Anterior cingulate cortex (tissue), 58 donors: ENCODE results near the gene GTPBP1.
A peak's percentile ranks its signal among the peaks of the same experiment; 100 is the strongest.

Source experiments
- DNase-seq, 58 donors: peaks; one replicate each; lab custom pipeline; 2025; lab: John Stamatoyannopoulos, UW

GTPBP1 gene

GRCh38 chr22:38724176-38724575 is 18.4 kb downstream of the GTPBP1 start:
- DNase-seq: no peak

DNA sequence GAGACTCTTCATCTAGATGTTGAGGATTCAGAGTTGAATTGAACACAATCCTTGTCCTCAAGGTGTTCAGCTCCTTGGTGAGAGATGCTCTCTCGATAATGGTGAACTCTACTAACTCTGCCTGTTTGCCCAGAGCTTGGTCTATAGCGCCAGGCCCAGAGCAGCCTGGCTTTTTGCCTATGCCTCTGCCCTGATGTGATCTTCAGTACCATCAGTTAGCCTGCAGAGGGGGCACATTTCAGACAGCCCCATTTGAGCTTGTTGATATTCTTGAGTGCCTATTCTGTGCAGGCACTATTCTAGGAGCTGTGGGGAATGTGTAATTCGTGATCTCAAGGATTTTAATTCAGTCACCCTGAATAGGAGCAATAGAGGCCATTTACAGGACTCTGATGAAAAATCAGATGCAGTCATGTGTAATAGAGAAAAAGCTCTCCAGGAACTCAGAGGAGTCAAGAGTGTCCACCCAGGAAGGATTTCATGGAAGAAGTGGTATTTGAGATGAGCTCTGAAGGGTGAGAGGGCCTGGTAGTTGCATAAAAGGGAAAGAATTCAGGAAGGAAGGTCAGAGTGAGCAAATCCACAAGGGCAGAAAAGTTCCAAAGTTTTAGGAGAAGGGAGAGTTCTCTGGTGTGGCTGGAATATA is 19.3 kb downstream of the GTPBP1 start:
- DNase-seq: peak in 29 of 58 donors; percentile 15 to 78 (median 43)

GRCh38 chr22:38725900-38726655 is 20.3 kb downstream of the GTPBP1 start:
- no peak for DNase-seq

DNA sequence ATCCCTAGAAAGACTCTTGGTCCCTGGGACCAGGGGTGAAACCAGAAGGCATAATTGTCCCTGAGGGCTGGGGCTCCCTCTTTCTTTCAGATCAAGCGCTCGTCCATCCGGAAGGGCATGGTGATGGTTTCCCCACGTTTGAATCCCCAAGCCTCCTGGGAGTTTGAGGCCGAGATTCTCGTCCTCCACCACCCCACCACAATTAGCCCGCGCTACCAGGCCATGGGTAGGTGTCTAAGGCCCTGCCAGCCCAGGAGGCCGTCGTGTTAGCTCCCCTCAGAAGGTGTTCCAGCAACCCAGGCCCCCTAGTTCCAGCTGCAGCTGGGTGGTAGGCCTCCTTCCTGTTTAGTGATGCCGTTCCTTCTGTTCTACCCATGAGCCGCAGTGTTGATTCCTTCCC is 21.4 kb downstream of the GTPBP1 start:
- DNase-seq: no peak

DNA sequence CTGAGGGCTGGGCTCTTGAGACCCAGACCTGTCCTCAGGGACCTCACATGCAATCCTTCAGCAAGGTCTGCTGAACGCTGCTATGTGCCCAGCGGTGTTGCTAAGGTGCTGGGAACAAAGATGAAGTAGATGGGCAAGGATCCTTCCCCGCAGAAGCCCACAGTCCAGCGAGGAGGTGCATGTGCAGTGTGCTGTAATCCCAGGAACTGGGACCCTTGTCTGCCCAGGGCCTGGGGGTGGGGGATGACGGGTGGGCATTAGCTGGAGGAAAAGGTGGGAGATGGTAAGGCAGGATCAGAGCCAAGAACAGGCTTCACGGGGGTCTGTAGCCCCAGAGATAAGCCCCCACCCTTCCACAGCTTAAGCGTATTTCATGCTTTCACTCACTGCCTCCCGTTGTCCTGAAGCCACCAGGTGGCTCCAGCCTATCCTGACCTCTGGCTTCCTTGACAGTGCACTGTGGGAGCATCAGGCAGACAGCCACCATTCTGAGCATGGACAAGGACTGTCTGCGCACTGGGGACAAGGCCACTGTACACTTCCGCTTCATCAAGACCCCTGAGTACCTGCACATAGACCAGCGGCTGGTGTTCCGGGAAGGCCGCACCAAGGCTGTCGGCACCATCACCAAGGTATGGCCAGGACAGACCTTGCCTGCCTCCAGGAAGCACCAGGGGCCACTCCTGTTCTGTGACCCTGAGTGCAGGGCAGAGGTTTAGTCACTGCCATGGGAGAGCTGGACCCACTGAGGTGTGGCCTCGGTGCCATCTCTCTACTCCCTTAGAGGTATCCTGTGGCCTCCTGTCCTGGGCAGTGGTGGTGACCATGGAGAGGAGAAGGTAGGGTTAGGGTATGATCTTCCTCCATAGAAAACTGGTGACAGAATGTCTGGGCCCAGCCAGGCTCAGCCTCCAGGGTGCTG is 22.0 kb downstream of the GTPBP1 start:
- DNase-seq: no peak

GRCh38 chr22:38728871-38729796 is 23.4 kb downstream of the GTPBP1 start:
- DNase-seq: no peak

DNA sequence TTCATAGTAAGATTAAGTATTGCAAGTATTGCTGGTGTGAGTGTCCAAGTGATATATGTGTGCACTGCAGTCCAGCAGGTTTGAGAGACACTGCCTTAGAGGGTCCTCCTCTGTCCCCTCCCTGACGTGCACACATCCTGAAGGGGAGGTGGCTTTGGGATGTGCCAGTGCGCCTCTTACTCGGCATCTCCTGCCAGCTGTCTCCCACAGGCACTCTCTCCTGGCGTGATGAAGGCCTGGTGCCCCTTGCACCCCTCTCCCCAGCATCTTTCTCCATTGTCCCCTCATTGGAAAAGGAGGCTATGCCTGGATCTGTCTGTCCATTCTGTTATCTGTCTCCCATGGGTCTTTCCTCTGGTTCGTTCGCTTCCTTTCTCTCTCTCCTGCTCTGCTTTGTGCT is 24.2 kb downstream of the GTPBP1 start:
- DNase-seq: no peak

GRCh38 chr22:38730411-38730871 is 24.7 kb downstream of the GTPBP1 start:
- DNase-seq: no peak

GRCh38 chr22:38731703-38732161 is 26.0 kb downstream of the GTPBP1 start:
- no peak for DNase-seq

- peak in 5 of 58 donors; percentile 23 to 48 (median 40) for DNase-seq
Measured at GRCh38 chr22:38732251-38732815, 26.6 kb downstream of the GTPBP1 start.

- peak in 27 of 58 donors; percentile 20 to 80 (median 49) for DNase-seq
Measured at GRCh38 chr22:38733329-38733723, 27.6 kb downstream of the GTPBP1 start.

DNA sequence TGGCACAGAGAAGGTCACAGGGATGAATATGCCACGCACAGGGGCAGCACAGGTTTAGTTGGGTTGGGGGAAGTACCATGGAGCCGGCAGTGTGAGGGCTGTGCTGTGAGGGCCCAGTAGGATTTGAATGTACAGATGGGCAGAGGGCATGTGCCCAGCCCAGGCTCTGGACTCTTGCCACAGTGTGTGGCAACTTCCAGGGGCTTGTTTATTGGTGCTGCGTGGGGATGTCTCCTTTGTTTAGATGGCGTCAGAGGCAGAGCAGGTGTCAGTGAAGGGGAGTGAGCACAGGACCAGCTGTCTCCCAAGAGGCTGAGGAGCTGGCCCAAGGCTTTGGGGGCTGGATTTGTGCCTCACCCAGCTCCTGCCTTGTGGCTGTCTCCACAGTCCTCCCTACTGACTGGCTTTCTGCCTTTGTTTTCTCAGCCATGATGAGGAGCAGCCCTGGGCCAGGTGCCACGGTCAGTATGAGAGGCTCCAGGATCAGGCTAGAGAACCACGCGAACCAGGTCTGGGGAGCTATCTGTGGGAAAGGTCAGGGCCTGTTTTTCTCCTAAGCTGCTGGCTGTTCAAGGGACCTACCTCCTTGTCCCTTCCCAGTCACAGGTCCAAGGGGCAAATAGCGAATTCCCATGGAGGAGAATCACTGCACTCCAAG is 28.1 kb downstream of the GTPBP1 start:
- peak in 54 of 58 donors; percentile 28 to 95 (median 82) for DNase-seq

DNA sequence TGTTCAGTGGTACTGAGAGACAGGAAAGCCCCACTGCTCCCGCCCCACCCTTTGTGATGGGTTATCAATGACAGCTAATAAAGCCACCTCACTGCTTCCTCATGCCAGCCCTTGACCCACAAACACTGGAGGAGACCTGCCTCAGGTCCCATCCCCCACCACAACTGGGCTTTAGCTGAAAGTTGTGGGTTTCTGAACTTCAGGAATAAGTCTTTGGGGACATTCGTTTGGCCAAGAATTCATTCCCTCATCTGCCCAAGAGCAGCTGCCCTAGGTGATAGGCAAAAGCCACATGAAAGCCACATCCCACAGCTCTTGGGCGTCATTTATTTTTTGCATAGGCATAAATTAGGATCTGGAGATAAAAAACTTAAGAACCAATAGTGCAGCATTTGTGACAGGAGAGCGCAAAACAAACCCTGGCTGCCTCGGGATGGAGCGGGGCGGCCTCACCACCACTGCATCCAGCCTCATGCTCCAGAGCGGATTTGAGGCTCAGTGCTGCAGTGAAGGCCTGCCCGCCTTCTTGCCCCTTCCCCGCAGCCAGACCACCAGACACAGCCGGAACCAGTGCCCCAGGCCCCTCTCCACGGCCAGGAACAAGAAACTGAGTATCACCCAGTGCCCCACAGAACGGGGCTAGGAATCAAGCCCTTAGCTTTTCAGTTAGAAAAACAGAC is 28.8 kb downstream of the GTPBP1 start:
- no peak for DNase-seq

DNA sequence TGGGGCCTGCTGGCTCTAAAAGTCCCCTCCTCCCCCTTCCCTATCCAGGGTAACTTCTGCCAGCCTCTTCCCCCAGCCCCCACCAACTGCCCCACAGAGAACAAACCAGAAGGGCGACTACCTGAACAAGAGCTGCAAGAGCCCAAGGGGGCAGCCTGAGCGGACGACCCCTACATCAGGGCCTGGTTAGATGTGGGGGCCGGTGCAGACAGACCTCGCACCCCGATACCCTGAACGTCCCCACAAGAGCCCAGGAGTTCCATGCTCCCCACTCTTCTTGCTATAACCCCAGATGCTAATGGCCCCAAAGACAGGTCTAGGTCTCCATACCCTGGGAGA is 29.4 kb downstream of the GTPBP1 start:
- no peak for DNase-seq

GRCh38 chr22:38735465-38736256 is 29.9 kb downstream of the GTPBP1 start:
- peak in 6 of 58 donors; percentile 31 to 43 (median 32) for DNase-seq

GRCh38 chr22:38736257-38736570 is 30.5 kb downstream of the GTPBP1 start:
- DNase-seq: peak in 1 of 58 donors; percentile 23

DNA sequence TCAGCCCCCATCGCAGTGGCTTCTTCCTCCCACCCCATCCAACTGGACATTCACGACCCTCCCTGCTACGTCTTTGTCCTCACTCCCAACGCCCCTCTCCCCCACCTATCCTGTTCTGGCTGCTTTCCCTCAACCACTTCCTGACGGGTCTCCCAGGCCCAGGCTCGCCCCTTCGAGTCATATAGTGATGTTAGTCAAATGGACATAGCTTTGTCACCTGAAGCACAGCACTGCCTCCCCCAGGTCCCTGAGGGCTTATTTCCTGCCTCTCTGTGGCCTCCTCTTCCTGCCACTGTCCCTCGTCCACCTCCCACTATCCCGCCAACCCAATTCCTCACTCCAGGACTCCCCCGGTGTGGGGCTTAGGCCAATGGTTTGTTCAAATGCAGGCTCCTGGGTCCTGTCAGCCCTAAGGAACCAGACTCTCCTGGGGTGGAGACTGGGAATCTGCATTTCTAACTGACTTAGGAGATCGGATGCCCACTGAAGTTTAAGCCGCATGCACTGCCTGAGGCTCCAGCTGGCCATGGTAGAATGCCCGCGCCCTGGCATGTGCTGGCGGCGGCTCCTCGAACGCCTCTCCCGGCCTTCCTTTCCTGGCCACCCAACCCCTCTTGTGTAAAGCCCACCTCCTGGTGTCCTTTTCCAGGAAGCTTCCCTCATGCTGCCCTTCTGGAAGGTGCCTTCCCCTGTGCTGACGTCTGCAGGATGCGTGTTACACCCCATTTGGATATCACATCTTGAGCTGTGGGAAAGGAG is 31.7 kb downstream of the GTPBP1 start:
- no peak for DNase-seq
